HG02588 (cell line): ENCODE results near the gene KIAA0040.

Experiments used
- ATAC-seq: cut with Tn5 transposase; IDR thresholded peaks from one replicate; pipeline ENCODE4 v1.9.1; 2021; ENCODE audit warnings: mild to moderate bottlenecking, moderate library complexity; ENCODE audit not compliant: unreplicated experiment

KIAA0040 gene

GRCh38 chr1:175145899-175146528 lies 46.6 kb downstream of the KIAA0040 start:
- ATAC-seq: no peak

- ATAC-seq: no peak
Measured at GRCh38 chr1:175138579-175138978, 54.0 kb downstream of the KIAA0040 start.

- ATAC-seq: no peak
Measured at GRCh38 chr1:175137369-175137768, 55.2 kb downstream of the KIAA0040 start.

- no peak for ATAC-seq
Measured at GRCh38 chr1:175136246-175136645, 56.3 kb downstream of the KIAA0040 start.

GRCh38 chr1:175134500-175134899 lies 58.1 kb downstream of the KIAA0040 start:
- ATAC-seq: no peak

GRCh38 chr1:175133673-175134435 lies 58.7 kb downstream of the KIAA0040 start:
- ATAC-seq: no peak

- no peak for ATAC-seq
Measured at GRCh38 chr1:175132436-175132835, 60.1 kb downstream of the KIAA0040 start.

GRCh38 chr1:175131095-175131494 lies 61.5 kb downstream of the KIAA0040 start:
- ATAC-seq: no peak

GRCh38 chr1:175130649-175131045 lies 61.9 kb downstream of the KIAA0040 start:
- no peak for ATAC-seq

- ATAC-seq: no peak
Measured at GRCh38 chr1:175129997-175130648, 62.5 kb downstream of the KIAA0040 start.

GRCh38 chr1:175129644-175129996 lies 63.0 kb downstream of the KIAA0040 start:
- ATAC-seq: no peak

GRCh38 chr1:175129182-175129581 lies 63.4 kb downstream of the KIAA0040 start:
- no peak for ATAC-seq

- ATAC-seq: no peak
Measured at GRCh38 chr1:175128523-175128922, 64.1 kb downstream of the KIAA0040 start.

GRCh38 chr1:175127565-175127964 lies 65.0 kb downstream of the KIAA0040 start:
- no peak for ATAC-seq

GRCh38 chr1:175126347-175126746 lies 66.2 kb downstream of the KIAA0040 start:
- ATAC-seq: no peak

GRCh38 chr1:175124861-175125260 lies 67.7 kb downstream of the KIAA0040 start:
- no peak for ATAC-seq

GRCh38 chr1:175120511-175120910 lies 72.1 kb downstream of the KIAA0040 start:
- no peak for ATAC-seq

- ATAC-seq: no peak
Measured at GRCh38 chr1:175118375-175119367, 73.9 kb downstream of the KIAA0040 start.

- no peak for ATAC-seq
Measured at GRCh38 chr1:175116903-175117302, 75.7 kb downstream of the KIAA0040 start.

GRCh38 chr1:175116210-175116798 lies 76.3 kb downstream of the KIAA0040 start:
- no peak for ATAC-seq
